Measurements from ENCODE around the gene SUB1.

The SUB1 gene

GRCh38 chr5:32651088-32651487 lies 65.7 kb downstream of the SUB1 start:
- Histone ChIP-seq H3K9me3 (ENCODE audit: control insufficient read depth, insufficient read depth, low read depth, low read length) (peaks cover 13% of the 10 kb centered on the region), H3K36me3 (ENCODE audit: control insufficient read depth, insufficient read depth, low read length) (no peaks in the 10 kb centered on the region), H3K9ac (ENCODE audit: low read length) (no peak overlapping the region), H3K4me1 (ENCODE audit: control insufficient read depth, insufficient read depth, low read length) (no peaks in the 10 kb centered on the region), H3K27ac (ENCODE audit: low read depth, low read length) (no peak overlapping the region), H3K4me3 (ENCODE audit: low read depth, low read length) (no peak overlapping the region), H3K27me3 (ENCODE audit: control insufficient read depth, insufficient read depth, low read length) (no peaks in the 10 kb centered on the region)

GRCh38 chr5:32651638-32652037 lies 66.3 kb downstream of the SUB1 start:
- H3K4me3 ChIP-seq (ENCODE audit: low read depth, low read length) = no peak overlapping the region
- H3K9me3 ChIP-seq (ENCODE audit: control insufficient read depth, insufficient read depth, low read depth, low read length) = peaks cover 17% of the 10 kb centered on the region
- H3K27me3 ChIP-seq (ENCODE audit: control insufficient read depth, insufficient read depth, low read length) = no peaks in the 10 kb centered on the region
- H3K9ac ChIP-seq (ENCODE audit: low read length) = no peak overlapping the region
- no peak overlapping the region for H3K27ac ChIP-seq (ENCODE audit: low read depth, low read length)
- H3K36me3 ChIP-seq (ENCODE audit: control insufficient read depth, insufficient read depth, low read length) = no peaks in the 10 kb centered on the region
- H3K4me1 ChIP-seq (ENCODE audit: control insufficient read depth, insufficient read depth, low read length) = no peaks in the 10 kb centered on the region

Measured in HUES6 (cell line).